Right kidney (tissue), 1 donor: ENCODE results near the gene NRCAM.
A peak's percentile ranks its signal among the peaks of the same experiment; 100 is the strongest.

ENCODE experiments used
- DNase-seq: peaks from one replicate; pipeline ENCODE4 v3.0.0-alpha.2; 2016

The NRCAM gene

GRCh38 chr7:108459922-108460551 lies 3.8 kb upstream of the NRCAM start:
- no peak for DNase-seq

GRCh38 chr7:108457871-108458270 lies 1.6 kb upstream of the NRCAM start:
- DNase-seq = no peak

- peak; percentile 13 for DNase-seq
Measured at GRCh38 chr7:108456845-108457540, 757 bp upstream of the NRCAM start.

- DNase-seq = no peak
Measured at GRCh38 chr7:108455551-108455997, 662 bp downstream of the NRCAM start.

- peak; percentile 77 for DNase-seq
Measured at GRCh38 chr7:108454674-108455550, 1.3 kb downstream of the NRCAM start.

GRCh38 chr7:108454317-108454673 lies 1.9 kb downstream of the NRCAM start:
- DNase-seq = no peak

- no peak for DNase-seq
Measured at GRCh38 chr7:108453320-108453719, 2.9 kb downstream of the NRCAM start.

- DNase-seq = no peak
Measured at GRCh38 chr7:108452707-108453106, 3.5 kb downstream of the NRCAM start.

- DNase-seq = no peak
Measured at GRCh38 chr7:108451296-108451848, 4.9 kb downstream of the NRCAM start.

- DNase-seq = no peak
Measured at GRCh38 chr7:108450160-108450559, 6.1 kb downstream of the NRCAM start.

GRCh38 chr7:108449521-108449920 lies 6.7 kb downstream of the NRCAM start:
- DNase-seq = no peak

- no peak for DNase-seq
Measured at GRCh38 chr7:108448584-108449505, 7.4 kb downstream of the NRCAM start.

GRCh38 chr7:108442039-108442568 lies 14.1 kb downstream of the NRCAM start:
- no peak for DNase-seq

- no peak for DNase-seq
Measured at GRCh38 chr7:108441392-108441955, 14.8 kb downstream of the NRCAM start.

- DNase-seq = no peak
Measured at GRCh38 chr7:108440613-108441012, 15.6 kb downstream of the NRCAM start.

GRCh38 chr7:108436906-108437305 lies 19.3 kb downstream of the NRCAM start:
- no peak for DNase-seq

- no peak for DNase-seq
Measured at GRCh38 chr7:108434010-108434409, 22.2 kb downstream of the NRCAM start.

GRCh38 chr7:108431099-108431498 lies 25.1 kb downstream of the NRCAM start:
- no peak for DNase-seq

GRCh38 chr7:108430664-108431063 lies 25.6 kb downstream of the NRCAM start:
- no peak for DNase-seq

- no peak for DNase-seq
Measured at GRCh38 chr7:108427766-108428165, 28.5 kb downstream of the NRCAM start.

- no peak for DNase-seq
Measured at GRCh38 chr7:108425714-108426275, 30.4 kb downstream of the NRCAM start.
